GM12892 (cell line): ENCODE data around the gene C1orf35.

Experiments used
- POLR2A ChIP-seq: IDR thresholded peaks from 2 replicates; pipeline ENCODE4 v1.6.1; 2011; ENCODE audit warnings: low read depth, low read length, control low read depth
- POLR2AphosphoS5 ChIP-seq: IDR thresholded peaks from 2 replicates; pipeline ENCODE4 v1.6.1; 2011; ENCODE audit warnings: low read depth, low read length, control low read depth

GRCh38 chr1:228088586-228089498 is 14.3 kb downstream of the C1orf35 start:
- TF ChIP-seq POLR2A: no peak
- no peak for TF ChIP-seq POLR2AphosphoS5
